Left ventricle myocardium inferior (tissue), 1 donor: ENCODE data around the gene CORO6. TPM values are rescaled to one million over a fixed set of nuclear protein-coding genes. Genes with fewer than 3 reads are reported as not detected.

Experiments
- DNase-seq: peaks from one replicate; pipeline ENCODE4 v3.0.0-alpha.2; 2020
- H3K27ac ChIP-seq: fragments of 200-600 bp; replicated peaks from 2 replicates; pipeline ENCODE4 v1.8.0; 2021
- H3K27me3 ChIP-seq: fragments of 200-600 bp; 2 replicates; pipeline ENCODE4 v1.8.0; 2021; ENCODE audit warnings: low read depth
- H3K36me3 ChIP-seq: fragments of 200-600 bp; 2 replicates; pipeline ENCODE4 v1.8.0; 2021
- H3K4me1 ChIP-seq: fragments of 200-600 bp; 2 replicates; pipeline ENCODE4 v1.8.0; 2021
- H3K4me3 ChIP-seq: fragments of 200-600 bp; 2 replicates; pipeline ENCODE4 v1.8.0; 2021; ENCODE audit warnings: mild to moderate bottlenecking, moderate library complexity
- H3K9me3 ChIP-seq: fragments of 200-600 bp; replicated peaks from 2 replicates; pipeline ENCODE4 v1.8.0; 2021
- intact Hi-C: fragments of 100-400 bp; cut with micrococcal nuclease; formaldehyde crosslinking; loops from one replicate; pipeline ENCODE4 v1.11.0; 2022
- total RNA-seq: library from RNA; stranded (reverse); fragmentation: NEBNext Ultra II Directional; extraction: Animal tissue kit (Norgen Biotek cat#: 25700); gene quantifications from one replicate; pipeline ENCODE4 v1.2.1, GENCODE V29; 2021
- TF ChIP-seq, protein P1 (sequence below): fragments of 200-600 bp; IDR thresholded peaks from 2 replicates; pipeline ENCODE4 v1.8.0; 2021; ENCODE audit warnings: antibody characterized with exemption, mild to moderate bottlenecking, borderline replicate concordance
- donor health status: DM: no; HTN: yes; CAD: no; lungs with severe emphysema.

Gene CORO6
- total RNA-seq, 1 donor from 2014 or later, result 101 TPM

GRCh38 chr17:29620271-29620670 is 2.4 kb downstream of the CORO6 start:
- intact Hi-C loops, result no loop called here
- H3K36me3 ChIP-seq, result no peaks in the 10 kb centered on the region
- H3K4me1 ChIP-seq, result peaks cover 87% of the 10 kb centered on the region
- peak overlapping the region; percentile 87 for H3K27ac ChIP-seq
- TF ChIP-seq, protein P1, sequence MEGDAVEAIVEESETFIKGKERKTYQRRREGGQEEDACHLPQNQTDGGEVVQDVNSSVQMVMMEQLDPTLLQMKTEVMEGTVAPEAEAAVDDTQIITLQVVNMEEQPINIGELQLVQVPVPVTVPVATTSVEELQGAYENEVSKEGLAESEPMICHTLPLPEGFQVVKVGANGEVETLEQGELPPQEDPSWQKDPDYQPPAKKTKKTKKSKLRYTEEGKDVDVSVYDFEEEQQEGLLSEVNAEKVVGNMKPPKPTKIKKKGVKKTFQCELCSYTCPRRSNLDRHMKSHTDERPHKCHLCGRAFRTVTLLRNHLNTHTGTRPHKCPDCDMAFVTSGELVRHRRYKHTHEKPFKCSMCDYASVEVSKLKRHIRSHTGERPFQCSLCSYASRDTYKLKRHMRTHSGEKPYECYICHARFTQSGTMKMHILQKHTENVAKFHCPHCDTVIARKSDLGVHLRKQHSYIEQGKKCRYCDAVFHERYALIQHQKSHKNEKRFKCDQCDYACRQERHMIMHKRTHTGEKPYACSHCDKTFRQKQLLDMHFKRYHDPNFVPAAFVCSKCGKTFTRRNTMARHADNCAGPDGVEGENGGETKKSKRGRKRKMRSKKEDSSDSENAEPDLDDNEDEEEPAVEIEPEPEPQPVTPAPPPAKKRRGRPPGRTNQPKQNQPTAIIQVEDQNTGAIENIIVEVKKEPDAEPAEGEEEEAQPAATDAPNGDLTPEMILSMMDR, result no peak
- H3K27me3 ChIP-seq, result no peaks in the 10 kb centered on the region
- no peaks in the 10 kb centered on the region for H3K9me3 ChIP-seq
- H3K4me3 ChIP-seq, result no peak overlapping the region
- DNase-seq, result no peak

- no peaks in the 10 kb centered on the region for H3K27me3 ChIP-seq
- H3K4me1 ChIP-seq, result peaks cover 89% of the 10 kb centered on the region
- H3K36me3 ChIP-seq, result no peaks in the 10 kb centered on the region
- peak overlapping the region; percentile 19 for H3K4me3 ChIP-seq
- H3K27ac ChIP-seq, result peak overlapping the region; percentile 87
- no peaks in the 10 kb centered on the region for H3K9me3 ChIP-seq
- TF ChIP-seq, protein P1, result peak; percentile 58
- DNase-seq, result no peak
- intact Hi-C loops, result no loop called here
Observed at GRCh38 chr17:29619251-29619650, 3.5 kb downstream of the CORO6 start.

- no peaks in the 10 kb centered on the region for H3K27me3 ChIP-seq
- no peaks in the 10 kb centered on the region for H3K9me3 ChIP-seq
- H3K27ac ChIP-seq, result peak overlapping the region; percentile 87
- DNase-seq, result no peak
- H3K36me3 ChIP-seq, result no peaks in the 10 kb centered on the region
- intact Hi-C loops, result no loop called here
- peak overlapping the region; percentile 63 for H3K4me3 ChIP-seq
- peaks cover 96% of the 10 kb centered on the region for H3K4me1 ChIP-seq
- TF ChIP-seq, protein P1, result no peak
Observed at GRCh38 chr17:29618272-29619065, 4.2 kb downstream of the CORO6 start.

DNA sequence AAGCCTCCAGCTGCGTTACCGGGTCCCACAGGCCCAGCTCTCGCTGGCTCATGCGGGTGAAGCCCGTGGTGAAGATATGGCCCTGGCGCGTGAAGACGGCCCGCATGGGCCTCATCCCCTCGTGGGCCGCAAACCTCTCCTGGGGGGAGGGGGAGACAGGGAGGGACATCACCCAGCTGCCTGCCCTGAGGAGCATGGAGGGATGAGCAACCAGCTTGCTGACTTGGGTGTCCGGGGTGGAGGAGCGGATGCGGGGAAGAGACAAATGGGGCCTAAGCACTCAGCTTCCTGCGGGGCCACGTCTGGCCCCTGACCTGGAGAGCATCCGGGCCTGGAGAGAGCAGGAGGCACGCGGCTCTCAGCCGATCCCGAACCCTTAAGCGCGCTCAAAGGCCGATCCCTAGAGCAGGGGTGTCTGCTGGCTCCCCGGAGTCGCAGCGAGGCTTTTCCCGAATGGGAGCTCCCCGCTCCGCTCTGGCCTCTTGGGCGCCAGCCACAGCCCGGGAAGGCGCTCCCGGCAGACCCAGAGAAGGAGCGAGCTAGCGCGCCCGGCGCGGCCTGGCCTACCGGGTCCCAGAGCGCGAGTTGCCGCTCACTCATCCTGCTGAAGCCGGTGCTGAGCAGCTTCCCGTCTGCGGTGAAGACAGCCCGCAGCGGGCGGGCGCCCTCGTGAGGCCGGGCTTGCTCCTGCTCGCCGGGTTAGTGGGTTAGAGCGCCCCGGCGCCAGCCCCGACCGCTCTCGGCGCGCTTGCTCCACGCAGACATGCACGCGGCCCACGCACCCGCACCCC is 5.0 kb downstream of the CORO6 start:
- TF ChIP-seq, protein P1, result peak; percentile 75
- Histone ChIP-seq H3K9me3 (no peaks in the 10 kb centered on the region), H3K27ac (peak overlapping the region; percentile 87), H3K4me3 (peak overlapping the region; percentile 63), H3K4me1 (peaks cover 99% of the 10 kb centered on the region), H3K36me3 (no peaks in the 10 kb centered on the region), H3K27me3 (no peaks in the 10 kb centered on the region)
- intact Hi-C loops, result no loop called here
- peak; percentile 81 for DNase-seq

DNA sequence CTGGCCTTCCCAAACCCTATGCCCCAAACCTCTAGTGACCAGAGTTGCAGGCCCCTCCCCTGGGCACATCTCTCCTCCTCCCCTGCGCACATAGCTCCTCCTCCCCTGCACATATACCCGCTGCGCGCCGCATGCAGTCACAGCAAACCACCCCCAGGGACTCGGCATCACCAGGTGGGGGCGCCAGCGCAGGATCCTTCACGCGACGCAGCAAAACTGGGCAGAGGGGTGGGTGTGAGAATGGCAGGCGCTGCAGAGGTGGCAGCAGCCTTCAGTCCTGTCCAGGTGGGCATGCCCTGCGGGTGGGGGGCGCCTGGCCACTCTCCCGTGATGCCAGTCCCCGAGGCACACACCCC is 5.6 kb downstream of the CORO6 start:
- no peak overlapping the region for H3K27ac ChIP-seq

More for the DNA sequence above, 5.6 kb downstream of the CORO6 start:
- H3K9me3 ChIP-seq, result no peaks in the 10 kb centered on the region
- peaks cover 94% of the 10 kb centered on the region for H3K4me1 ChIP-seq
- intact Hi-C loops, result no loop called here
- no peaks in the 10 kb centered on the region for H3K36me3 ChIP-seq
- H3K4me3 ChIP-seq, result peak overlapping the region; percentile 63
- no peaks in the 10 kb centered on the region for H3K27me3 ChIP-seq
- TF ChIP-seq, protein P1, result peak; percentile 55
- DNase-seq, result peak; percentile 72
